OCI-LY7 (cell line): Measurements from ENCODE around the gene ARPC5. TPM values are rescaled to one million over a fixed set of nuclear protein-coding genes. Genes with fewer than 3 reads are reported as not detected.
"Not testable (repeated sequence)": the region's sequence is repeated elsewhere in the genome, so short reads cannot be mapped to it uniquely, and the experiment has no call there.

Experiments
- Bru-seq: library from RNA; stranded (reverse); fragments of 400-500 nt; gene quantifications from one replicate; lab custom pipeline; 2021; lab: Mats Ljungman, UMichigan
- BruChase-seq, 2 experiments: library from RNA; stranded (reverse); fragments of 400-500 nt; gene quantifications; one replicate each; lab custom pipeline; 2021; lab: Mats Ljungman, UMichigan
- BruUV-seq: library from RNA; stranded (reverse); fragments of 400-500 nt; replicated peaks from 2 replicates; lab custom pipeline; 2021; lab: Mats Ljungman, UMichigan
- CTCF ChIA-PET: fragments of 300-600 bp; sonication (Branson Sonifier 250); formaldehyde crosslinking; loops from one replicate; lab custom pipeline; 2022; ENCODE audit warnings: antibody characterized with exemption; ENCODE audit not compliant: unreplicated experiment; lab: Charles Lee
- POLR2A ChIA-PET: fragments of 300-600 bp; sonication (Branson Sonifier 250); formaldehyde crosslinking; loops from one replicate; lab custom pipeline; 2022; ENCODE audit warnings: antibody characterized with exemption; lab: Charles Lee
- DNase-seq: peaks from one replicate; pipeline ENCODE4 v3.0.0-alpha.2; 2015; ENCODE audit warnings: low spot score
- H2AFZ ChIP-seq: fragments of 200-600 bp; sonication (generic), shearing (Covaris generic); 2 replicates; pipeline ENCODE4 v1.6.1; 2014; ENCODE audit warnings: mild to moderate bottlenecking, antibody characterized with exemption, low read length, moderate library complexity
- H3K27ac ChIP-seq: fragments of 200-600 bp; sonication (generic); 2 replicates; pipeline ENCODE4 v1.5.1; 2014; ENCODE audit warnings: mixed run types, low read depth, mild to moderate bottlenecking, moderate library complexity, low read length, inconsistent platforms; ENCODE audit not compliant: poor library complexity, severe bottlenecking
- H3K36me3 ChIP-seq: fragments of 200-600 bp; sonication (generic); 2 replicates; pipeline ENCODE4 v1.6.1; 2014; ENCODE audit warnings: mild to moderate bottlenecking, antibody characterized with exemption, low read length, moderate library complexity, mixed read lengths; ENCODE audit not compliant: insufficient read depth
- H3K4me1 ChIP-seq: fragments of 200-600 bp; sonication (generic); 2 replicates; pipeline ENCODE4 v1.5.1; 2014; ENCODE audit warnings: mild to moderate bottlenecking, low read length; ENCODE audit not compliant: insufficient read depth, poor library complexity, severe bottlenecking
- H3K4me2 ChIP-seq: fragments of 200-600 bp; sonication (generic); 2 replicates; pipeline ENCODE4 v1.6.1; 2014; ENCODE audit warnings: mild to moderate bottlenecking, low read length
- H3K4me3 ChIP-seq: fragments of 200-600 bp; sonication (generic); 2 replicates; pipeline ENCODE4 v1.5.1; 2014; ENCODE audit warnings: mild to moderate bottlenecking, low read depth, low read length; ENCODE audit not compliant: poor library complexity, severe bottlenecking
- H3K79me2 ChIP-seq: fragments of 200-600 bp; sonication (generic); 2 replicates; pipeline ENCODE4 v1.6.1; 2016; ENCODE audit warnings: low read depth, mild to moderate bottlenecking, low read length, moderate library complexity, mixed read lengths; ENCODE audit not compliant: insufficient read depth
- H3K9me2 ChIP-seq: fragments of 200-600 bp; sonication (generic); 2 replicates; pipeline ENCODE4 v1.6.1; 2016; ENCODE audit warnings: mild to moderate bottlenecking, low read length, mixed read lengths; ENCODE audit not compliant: insufficient read depth
- H3K9me3 ChIP-seq: fragments of 200-600 bp; sonication (generic); 2 replicates; pipeline ENCODE4 v1.6.1; 2014; ENCODE audit warnings: mild to moderate bottlenecking, mixed run types, low read length, mixed read lengths
- H4K20me1 ChIP-seq: fragments of 200-600 bp; sonication (generic); 2 replicates; pipeline ENCODE4 v1.6.1; 2014; ENCODE audit warnings: mild to moderate bottlenecking, antibody characterized with exemption, low read length, moderate library complexity, mixed read lengths; ENCODE audit not compliant: insufficient read depth
- EZH2phosphoT487 ChIP-seq: fragments of 200-600 bp; sonication (generic); IDR thresholded peaks from 2 replicates; pipeline ENCODE4 v1.6.1; 2018; ENCODE audit warnings: low read depth, borderline replicate concordance, mild to moderate bottlenecking, mixed run types, antibody characterized with exemption, low read length, moderate library complexity, mixed read lengths
- intact Hi-C: fragments of 100-400 bp; cut with micrococcal nuclease; formaldehyde crosslinking; loops from one replicate; pipeline ENCODE4 v1.10.0; 2022; ENCODE audit not compliant: unreplicated experiment
- long read RNA-seq: library from polyadenylated mRNA; stranded (forward); transcript quantifications from one replicate; pipeline ENCODE4 v2.0.0, GENCODE V29; 2022
- total RNA-seq, 2 experiments: library from RNA; depleted of rRNA in 1 of 2; stranded (reverse); fragments of >200 nt in 1 of 2; shearing (Covaris generic) in 1 of 2; gene quantifications; 2 replicates each; pipeline ENCODE4 v1.2.3, GENCODE V29; 2014 to 2022
- TF ChIP-seq, protein P1 (sequence below): fragments of 200-600 bp; sonication (generic); conservative IDR thresholded peaks from 2 replicates; pipeline ENCODE4 v1.5.1; 2014; ENCODE audit warnings: mild to moderate bottlenecking, antibody characterized with exemption, low read length, moderate library complexity, mixed read lengths

The ARPC5 gene
- total RNA-seq (2014; rRNA removed; shearing (Covaris generic)) (116 and 148 TPM in 2 replicates), total RNA-seq (2022) (132 and 133 TPM in 2 replicates), Bru-seq, nascent RNA (percentile 87 among the genes with signal in this experiment), BruChase-seq, experiment 1, labeled RNA remaining after a 6-hour chase (percentile 97 among the genes with signal in this experiment), BruChase-seq, experiment 2, labeled RNA remaining after a 2-hour chase (percentile 90 among the genes with signal in this experiment)
- long read RNA-seq, full-length matches to known transcripts, result 516 of 525 reads
- long read RNA-seq, partial matches to known transcripts, result 7 of 525 reads
- long read RNA-seq, other reads (novel, unspliced or antisense), result 2 of 525 reads

DNA sequence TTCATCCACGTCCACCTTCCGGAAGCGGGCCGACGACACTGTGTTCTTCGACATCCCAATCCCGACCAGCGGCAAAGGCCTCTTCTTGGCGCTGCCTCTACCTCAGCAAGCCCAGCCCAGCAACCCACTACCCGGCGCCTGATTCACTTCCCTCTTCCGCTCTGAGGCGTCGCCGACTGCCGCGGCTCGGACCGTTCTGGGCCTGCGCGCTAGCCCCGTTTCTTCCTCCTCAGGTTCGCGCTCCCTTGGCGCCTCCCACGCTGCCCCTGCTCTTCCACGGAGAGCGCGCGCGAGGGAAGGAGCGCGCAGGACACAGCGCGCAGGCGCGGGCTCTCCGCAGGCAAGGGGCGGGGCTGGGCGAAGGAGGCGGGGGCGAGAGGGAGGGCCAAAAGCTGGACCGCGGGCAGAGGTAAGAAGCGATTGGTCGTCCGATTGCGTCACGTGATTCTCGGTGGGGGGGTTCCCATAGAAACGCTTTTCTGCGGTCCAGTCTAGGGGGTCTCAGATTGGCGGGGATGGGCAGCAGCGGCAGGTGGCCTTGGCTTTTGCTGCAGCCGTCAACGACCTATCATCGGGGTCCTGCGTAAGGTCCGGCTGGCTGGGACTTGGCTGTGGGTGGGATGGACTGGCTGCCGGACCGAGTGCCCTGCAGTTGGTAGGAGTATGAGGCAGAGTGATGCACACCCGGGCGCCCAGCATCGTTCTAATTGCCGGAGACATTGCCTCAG lies at the start of gene ARPC5:
Gene ARPC5, minus strand, starts transcription at position 178 of the 728 bp plus-strand sequence. Its CDS starts 124 bp downstream, at position 54.
- DNase-seq, result peak; percentile 95
- BruUV-seq, result no TSS peak
- intact Hi-C loops, result loop anchor here (1.0 to 10.0 kb wide), 3 partner anchors 51 to 611 kb away; partner anchors contain the start of gene LAMC1
- peaks cover 39% of the 10 kb centered on the region for H3K79me2 ChIP-seq
- H3K4me1 ChIP-seq, result peaks cover 32% of the 10 kb centered on the region
- H3K9me2 ChIP-seq, result no peaks in the 10 kb centered on the region
- H3K4me3 ChIP-seq, result peak within 1 kb of the TSS; percentile 94
- peak within 1 kb of the TSS; percentile 90 for H2AFZ ChIP-seq
- H4K20me1 ChIP-seq, result peaks cover 19% of the 10 kb centered on the region
- ChIA-PET CTCF (no interaction called here), POLR2A (interaction anchor here (0.6 kb wide), 1 partner anchor 292 kb away, joined by 5 read pairs; no protein-coding TSS in a partner anchor)
- TF ChIP-seq, protein P1, sequence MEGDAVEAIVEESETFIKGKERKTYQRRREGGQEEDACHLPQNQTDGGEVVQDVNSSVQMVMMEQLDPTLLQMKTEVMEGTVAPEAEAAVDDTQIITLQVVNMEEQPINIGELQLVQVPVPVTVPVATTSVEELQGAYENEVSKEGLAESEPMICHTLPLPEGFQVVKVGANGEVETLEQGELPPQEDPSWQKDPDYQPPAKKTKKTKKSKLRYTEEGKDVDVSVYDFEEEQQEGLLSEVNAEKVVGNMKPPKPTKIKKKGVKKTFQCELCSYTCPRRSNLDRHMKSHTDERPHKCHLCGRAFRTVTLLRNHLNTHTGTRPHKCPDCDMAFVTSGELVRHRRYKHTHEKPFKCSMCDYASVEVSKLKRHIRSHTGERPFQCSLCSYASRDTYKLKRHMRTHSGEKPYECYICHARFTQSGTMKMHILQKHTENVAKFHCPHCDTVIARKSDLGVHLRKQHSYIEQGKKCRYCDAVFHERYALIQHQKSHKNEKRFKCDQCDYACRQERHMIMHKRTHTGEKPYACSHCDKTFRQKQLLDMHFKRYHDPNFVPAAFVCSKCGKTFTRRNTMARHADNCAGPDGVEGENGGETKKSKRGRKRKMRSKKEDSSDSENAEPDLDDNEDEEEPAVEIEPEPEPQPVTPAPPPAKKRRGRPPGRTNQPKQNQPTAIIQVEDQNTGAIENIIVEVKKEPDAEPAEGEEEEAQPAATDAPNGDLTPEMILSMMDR, result no peak
- no peak for TF ChIP-seq EZH2phosphoT487
- H3K4me2 ChIP-seq, result peak within 1 kb of the TSS; percentile 88
- peaks cover 24% of the 10 kb centered on the region for H3K36me3 ChIP-seq
- peak within 1 kb of the TSS; percentile 75 for H3K27ac ChIP-seq
- H3K9me3 ChIP-seq, result no peaks in the 10 kb centered on the region

DNA sequence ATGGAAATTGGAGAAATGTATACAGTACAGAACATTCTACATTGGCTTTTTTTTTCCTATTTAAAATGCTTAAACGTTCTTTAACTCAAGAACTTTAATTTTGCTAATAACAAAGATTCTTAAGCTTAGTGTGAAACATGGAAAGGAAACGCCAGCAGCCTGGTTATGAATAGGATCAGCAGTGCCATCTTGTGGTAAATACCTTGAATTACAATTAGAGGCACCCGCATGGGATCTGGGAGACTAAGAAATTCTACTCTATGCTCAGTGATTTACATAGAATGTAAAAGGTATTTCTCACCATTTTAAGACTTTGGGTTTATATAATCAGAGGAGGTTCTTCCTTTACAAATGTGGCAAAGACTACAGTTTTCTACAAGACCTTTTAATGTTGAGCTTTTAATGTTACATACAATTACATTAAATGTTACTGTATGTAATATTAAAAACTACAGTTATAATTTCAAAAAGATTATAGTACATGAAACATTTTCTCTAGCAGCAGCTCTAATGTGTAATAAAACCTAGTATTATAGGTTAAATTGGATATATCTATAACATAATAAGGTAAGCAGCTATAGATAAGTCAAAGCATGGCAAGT lies 49.6 kb upstream of the ARPC5 start:
- Histone ChIP-seq H2AFZ (no peak overlapping the region), H3K36me3 (no peaks in the 10 kb centered on the region), H3K9me2 (no peaks in the 10 kb centered on the region), H3K4me3 (no peak overlapping the region), H3K4me1 (no peaks in the 10 kb centered on the region), H3K27ac (no peak overlapping the region), H4K20me1 (no peaks in the 10 kb centered on the region), H3K9me3 (no peaks in the 10 kb centered on the region), H3K79me2 (no peaks in the 10 kb centered on the region), H3K4me2 (no peak overlapping the region)
- CTCF ChIA-PET, result interaction anchor here (0.6 to 1.5 kb wide), 4 partner anchors 30 to 403 kb away, joined by 3 to 9 read pairs (median 4); partner anchors contain the start of gene APOBEC4
- peak; percentile 69 for DNase-seq
- no peak for TF ChIP-seq EZH2phosphoT487
- TF ChIP-seq, protein P1, result peak; percentile 96
- POLR2A ChIA-PET, result interaction anchor here (0.7 to 1.3 kb wide), 5 partner anchors 10 to 253 kb away, joined by 3 to 4 read pairs (median 3); no protein-coding TSS in a partner anchor
- intact Hi-C loops, result loop anchor here (1.0 kb wide), 3 partner anchors 30 to 404 kb away; no protein-coding TSS in a partner anchor
- no TSS peak for BruUV-seq

DNA sequence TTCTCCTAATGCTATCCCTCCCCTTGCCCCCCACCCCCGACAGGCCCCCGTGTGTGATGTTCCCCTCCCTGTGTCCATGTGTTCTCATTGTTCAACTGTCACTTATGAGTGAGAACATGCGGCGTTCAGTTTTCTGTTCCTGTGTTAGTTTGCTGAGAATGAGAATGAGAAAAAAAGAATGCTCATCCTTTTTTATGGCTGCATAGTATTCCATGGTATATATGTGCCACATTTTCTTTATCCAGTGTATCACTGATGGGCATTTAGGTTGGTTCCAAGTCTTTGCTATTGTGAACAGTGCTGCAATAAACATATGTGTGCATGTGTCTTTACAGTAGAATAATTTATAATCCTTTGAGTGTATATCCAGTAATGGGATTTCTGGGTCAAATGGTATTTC lies 43.8 kb upstream of the ARPC5 start:
- H3K4me1 ChIP-seq, intact Hi-C loops, H4K20me1 ChIP-seq, H3K79me2 ChIP-seq, BruUV-seq, H3K4me3 ChIP-seq, CTCF ChIA-PET, H3K27ac ChIP-seq, H3K36me3 ChIP-seq, H2AFZ ChIP-seq, H3K9me2 ChIP-seq, H3K4me2 ChIP-seq, DNase-seq, H3K9me3 ChIP-seq, POLR2A ChIA-PET: not testable (repeated sequence)
